HG02885 (cell line): ENCODE measurements around the gene IGFLR1.
"Not testable (repeated sequence)": the region's sequence is repeated elsewhere in the genome, so short reads cannot be mapped to it uniquely, and the experiment has no call there.

Experiments used
- ATAC-seq: cut with Tn5 transposase; IDR thresholded peaks from one replicate; pipeline ENCODE4 v1.9.1; 2021; ENCODE audit warnings: mild to moderate bottlenecking; ENCODE audit not compliant: unreplicated experiment, poor library complexity

Gene IGFLR1

GRCh38 chr19:35713904-35714495 lies 28.3 kb downstream of the IGFLR1 start:
- ATAC-seq: no peak

- no peak for ATAC-seq
Observed at GRCh38 chr19:35713506-35713850, 28.8 kb downstream of the IGFLR1 start.

- ATAC-seq: peak; percentile 19
Observed at GRCh38 chr19:35712567-35713505, 29.4 kb downstream of the IGFLR1 start.

GRCh38 chr19:35710784-35711723 lies 31.2 kb downstream of the IGFLR1 start:
- peak; percentile 45 for ATAC-seq

GRCh38 chr19:35708391-35708790 lies 33.9 kb downstream of the IGFLR1 start:
- ATAC-seq: no peak

- ATAC-seq: no peak
Observed at GRCh38 chr19:35704218-35704617, 38.0 kb downstream of the IGFLR1 start, which contains the start of gene ZBTB32. TSS of gene ZBTB32 (plus strand) at chr19:35704558. CDS start at chr19:35714627, 10,069 bp downstream.

- ATAC-seq: no peak
Observed at GRCh38 chr19:35703343-35703742, 38.9 kb downstream of the IGFLR1 start.

GRCh38 chr19:35702223-35703012 lies 39.8 kb downstream of the IGFLR1 start:
- ATAC-seq: peak; percentile 98

- no peak for ATAC-seq
Observed at GRCh38 chr19:35696835-35697234, 45.4 kb downstream of the IGFLR1 start.

- no peak for ATAC-seq
Observed at GRCh38 chr19:35695895-35696422, 46.3 kb downstream of the IGFLR1 start.

GRCh38 chr19:35693835-35694599 lies 48.2 kb downstream of the IGFLR1 start:
- peak; percentile 78 for ATAC-seq

GRCh38 chr19:35693422-35693821 lies 48.8 kb downstream of the IGFLR1 start:
- ATAC-seq: no peak

GRCh38 chr19:35692010-35692409 lies 50.2 kb downstream of the IGFLR1 start:
- ATAC-seq: no peak

- ATAC-seq: not testable (repeated sequence)
Observed at GRCh38 chr19:35691106-35691505, 51.1 kb downstream of the IGFLR1 start.

- no peak for ATAC-seq
Observed at GRCh38 chr19:35689836-35690235, 52.4 kb downstream of the IGFLR1 start.
